Psoas muscle (tissue), 8 donors: ENCODE measurements around the gene GRAP2. TPM values are rescaled to one million over a fixed set of nuclear protein-coding genes. Genes with fewer than 3 reads are reported as not detected.

Source experiments
- ATAC-seq, 4 donors: fragments of 200-7000 bp; cut with Tn5 transposase; one replicate each; pipeline ENCODE4 v1.9.1; 2020; ENCODE audit warnings: moderate library complexity in 3 of 4, mild to moderate bottlenecking in 2 of 4
- DNase-seq, 2 donors: peaks; one replicate each; pipeline ENCODE4 v3.0.0-alpha.2; 2020
- H3K27ac ChIP-seq: fragments of 200-600 bp; one replicate; pipeline ENCODE4 v1.8.0; 2022
- H3K27me3 ChIP-seq, 3 donors: fragments of 200-600 bp in 1 of 3; one replicate each; pipeline versions ENCODE4 v1.6.1 to v1.8.0; 2013 to 2022; ENCODE audit warnings: low read length in 2 of 3, mild to moderate bottlenecking in 2 of 3, moderate library complexity in 1 of 3; ENCODE audit not compliant: insufficient read depth in 3 of 3
- H3K36me3 ChIP-seq, 2 donors: fragments of 200-600 bp in 1 of 2; one replicate each; pipeline versions ENCODE4 v1.6.1 to v1.8.0; 2013 to 2022; ENCODE audit warnings: low read depth in 1 of 2, mild to moderate bottlenecking in 1 of 2, moderate library complexity in 1 of 2; ENCODE audit not compliant: insufficient read depth in 1 of 2
- H3K4me1 ChIP-seq: fragments of 200-600 bp; one replicate; pipeline ENCODE4 v1.8.0; 2022
- H3K4me3 ChIP-seq: fragments of 200-600 bp; one replicate; pipeline ENCODE4 v1.8.0; 2022; ENCODE audit warnings: mild to moderate bottlenecking
- H3K9me3 ChIP-seq: fragments of 200-600 bp; one replicate; pipeline ENCODE4 v1.8.0; 2022
- WGBS, 3 donors: extraction: QIAGEN DNeasy Blood & Tissue Kit; methylation state at CpG; one replicate each; pipeline versions ENCODE4 v1.1.6 to v1.1.7; 2013; 5-methylcytosine and 5-hydroxymethylcytosine counted together
- intact Hi-C, 2 donors: fragments of 100-400 bp; cut with DNase I; formaldehyde crosslinking; loops; one replicate each; pipeline versions ENCODE4 v1.11.0 to v1.14.2; 2022
- polyA plus RNA-seq, 3 donors: library from polyadenylated mRNA; stranded (reverse); fragments of 200-250 nt; gene quantifications; one replicate each; pipeline ENCODE4 v1.2.3, GENCODE V29; 2013
- total RNA-seq, 4 donors: library from RNA; stranded (reverse); fragmentation: NEBNext Ultra II Directional in 2 of 4; extraction: Animal tissue kit (Norgen Biotek cat#: 25700) in 2 of 4; gene quantifications; one replicate each; pipeline versions ENCODE4 v1.2.1 to v1.2.4, GENCODE V29; 2021 to 2023
- TF ChIP-seq, protein P1 (sequence below): fragments of 200-600 bp; IDR thresholded peaks from one replicate; pipeline ENCODE4 v1.8.0; 2022; ENCODE audit warnings: antibody characterized with exemption
- donor health status: healthy with polysubstance abuse.
- donor health status: DM: no; HTN: no; CAD: no; lungs with moderate emphysema.
- donor health status: Bipolar disorder and iron deficiency.
- donor health status: healthy.
- donor health status: DM: yes; HTN: yes; CAD: no.
- donor health status: DM: no; HTN: no; CAD: no.
- donor health status: DM: no; HTN: no; CAD: no.
- donor health status: DM: yes; HTN: yes; CAD: no.

GRAP2 gene
- total and polyA plus RNA-seq, 7 donors: 0.18 to 0.88 (median 0.33) TPM

DNA sequence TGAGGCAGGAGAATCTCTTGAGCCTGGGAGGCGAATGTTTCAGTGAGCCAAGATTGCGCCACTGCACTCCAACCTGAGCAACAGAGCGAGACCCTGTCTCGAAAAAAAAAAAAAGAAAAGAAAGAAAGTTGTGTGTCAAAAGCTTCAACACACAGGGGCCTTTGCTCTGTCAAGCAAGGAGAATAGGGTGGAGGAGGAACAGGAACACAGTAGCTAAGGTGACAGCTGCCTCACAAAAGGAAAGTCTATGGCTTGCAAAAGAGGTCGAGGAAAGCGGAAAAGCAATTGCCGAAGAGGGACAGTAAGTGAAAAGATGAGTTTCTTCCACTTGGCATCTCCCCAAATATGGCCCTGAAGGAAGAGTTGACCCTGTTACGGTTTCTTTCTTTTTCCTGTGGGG is 32.9 kb downstream of the GRAP2 start:
- H3K4me1 ChIP-seq: no peaks in the 10 kb centered on the region
- no peaks in the 10 kb centered on the region for H3K36me3 ChIP-seq
- intact Hi-C loops: no loop called here
- WGBS, 3 donors: 85 to 86% (median 85%) methylated on average over 8 of the region's 8 CpGs
- TF ChIP-seq, protein P1, sequence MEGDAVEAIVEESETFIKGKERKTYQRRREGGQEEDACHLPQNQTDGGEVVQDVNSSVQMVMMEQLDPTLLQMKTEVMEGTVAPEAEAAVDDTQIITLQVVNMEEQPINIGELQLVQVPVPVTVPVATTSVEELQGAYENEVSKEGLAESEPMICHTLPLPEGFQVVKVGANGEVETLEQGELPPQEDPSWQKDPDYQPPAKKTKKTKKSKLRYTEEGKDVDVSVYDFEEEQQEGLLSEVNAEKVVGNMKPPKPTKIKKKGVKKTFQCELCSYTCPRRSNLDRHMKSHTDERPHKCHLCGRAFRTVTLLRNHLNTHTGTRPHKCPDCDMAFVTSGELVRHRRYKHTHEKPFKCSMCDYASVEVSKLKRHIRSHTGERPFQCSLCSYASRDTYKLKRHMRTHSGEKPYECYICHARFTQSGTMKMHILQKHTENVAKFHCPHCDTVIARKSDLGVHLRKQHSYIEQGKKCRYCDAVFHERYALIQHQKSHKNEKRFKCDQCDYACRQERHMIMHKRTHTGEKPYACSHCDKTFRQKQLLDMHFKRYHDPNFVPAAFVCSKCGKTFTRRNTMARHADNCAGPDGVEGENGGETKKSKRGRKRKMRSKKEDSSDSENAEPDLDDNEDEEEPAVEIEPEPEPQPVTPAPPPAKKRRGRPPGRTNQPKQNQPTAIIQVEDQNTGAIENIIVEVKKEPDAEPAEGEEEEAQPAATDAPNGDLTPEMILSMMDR: no peak
- peaks cover 3 to 52% (median 4%) of the 10 kb centered on the region in 3 donors for H3K27me3 ChIP-seq
- ATAC-seq: no peak
- no peak overlapping the region for H3K4me3 ChIP-seq
- no peak for DNase-seq
- H3K9me3 ChIP-seq: no peaks in the 10 kb centered on the region
- H3K27ac ChIP-seq: no peak overlapping the region

DNA sequence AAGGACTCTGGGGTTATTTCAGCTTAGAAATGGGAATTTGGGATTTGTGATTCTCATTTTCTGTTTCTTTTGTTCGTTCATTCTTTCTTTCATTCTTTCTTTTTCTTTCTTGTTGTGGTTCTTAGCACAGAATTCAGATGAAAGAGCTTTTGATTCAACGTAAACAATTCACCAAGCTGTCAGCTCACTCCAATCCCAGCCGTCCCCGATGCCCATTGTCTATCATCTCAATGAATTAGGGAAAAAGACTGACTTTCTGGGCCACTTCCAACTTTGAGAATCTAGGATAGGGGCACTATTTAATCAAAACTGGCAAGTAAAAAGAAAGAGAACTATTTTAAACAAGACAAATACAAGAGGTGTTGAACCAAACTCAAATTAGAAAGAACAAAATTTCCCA is 34.2 kb downstream of the GRAP2 start:
- TF ChIP-seq, protein P1: no peak
- H3K27me3 ChIP-seq: peaks cover 2 to 52% (median 3%) of the 10 kb centered on the region in 3 donors
- H3K9me3 ChIP-seq: no peaks in the 10 kb centered on the region
- intact Hi-C loops: no loop called here
- H3K4me3 ChIP-seq: no peak overlapping the region
- no peaks in the 10 kb centered on the region for H3K36me3 ChIP-seq
- no peak for ATAC-seq
- H3K4me1 ChIP-seq: no peaks in the 10 kb centered on the region
- WGBS, 3 donors: 75 to 82% (median 78%) methylated on average over 4 of the region's 4 CpGs
- DNase-seq: no peak
- H3K27ac ChIP-seq: no peak overlapping the region

DNA sequence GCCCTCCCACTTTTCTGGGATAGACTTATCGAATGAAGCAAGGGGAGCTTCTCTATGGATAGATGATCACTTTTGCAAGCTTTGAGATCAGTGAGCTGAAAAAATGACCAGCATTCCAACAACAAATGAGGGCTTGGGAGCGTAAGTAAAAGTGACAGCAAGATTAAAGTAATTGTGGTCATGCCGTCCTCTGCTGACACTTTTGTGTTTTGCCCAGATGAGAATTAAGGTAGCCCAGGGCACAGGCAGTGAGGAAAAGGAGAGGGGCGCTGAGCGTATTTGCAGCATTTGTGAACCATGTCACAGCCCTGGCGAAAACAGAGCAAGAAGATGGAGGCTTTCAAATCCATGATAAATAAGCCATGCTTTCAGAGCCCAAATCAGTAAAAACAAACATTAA is 34.7 kb downstream of the GRAP2 start:
- intact Hi-C loops: no loop called here
- DNase-seq: no peak
- Histone ChIP-seq H3K27ac (no peak overlapping the region), H3K9me3 (no peaks in the 10 kb centered on the region), H3K4me3 (no peak overlapping the region), H3K27me3 (peaks cover 2 to 48% (median 3%) of the 10 kb centered on the region in 3 donors), H3K36me3 (no peaks in the 10 kb centered on the region), H3K4me1 (no peaks in the 10 kb centered on the region)
- 51 to 55% (median 55%) methylated on average over 6 of the region's 6 CpGs for WGBS, 3 donors
- TF ChIP-seq, protein P1: no peak
- ATAC-seq: no peak

DNA sequence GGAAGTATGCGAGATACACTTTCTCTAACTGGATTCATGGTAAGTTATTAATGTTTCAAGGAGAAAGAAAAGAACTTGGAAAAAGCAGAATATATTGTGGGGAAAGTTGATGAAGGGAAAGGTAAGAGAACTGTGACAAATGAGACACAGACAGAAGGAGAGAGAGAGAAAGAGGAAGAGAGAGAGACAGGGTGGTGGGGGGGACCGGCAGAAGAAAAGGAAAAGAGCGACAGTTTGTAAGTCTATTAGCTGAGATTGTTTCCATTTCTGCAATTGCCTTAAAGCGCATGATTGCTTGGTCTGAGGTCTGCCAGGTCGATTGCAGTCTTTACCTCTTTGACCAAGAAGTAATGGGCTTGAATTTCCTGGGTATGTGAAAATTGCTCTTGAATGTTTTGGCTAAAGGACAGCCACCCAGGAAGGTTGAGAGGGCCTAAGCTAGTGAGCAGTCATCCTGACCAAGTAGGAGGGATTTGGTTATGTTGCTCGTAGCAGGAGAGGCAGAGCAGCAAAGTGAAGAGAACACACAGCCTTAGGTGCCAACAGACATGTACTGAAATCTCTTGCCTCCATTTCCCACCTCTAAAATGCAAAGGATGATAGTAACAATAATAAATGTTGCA is 35.8 kb downstream of the GRAP2 start:
- 66 to 71% (median 67%) methylated on average over 6 of the region's 6 CpGs for WGBS, 3 donors
- intact Hi-C loops: no loop called here
- H3K27me3 ChIP-seq: peaks cover 0 to 41% (median 2%) of the 10 kb centered on the region in 3 donors
- DNase-seq: no peak
- H3K4me3 ChIP-seq: no peak overlapping the region
- H3K9me3 ChIP-seq: no peaks in the 10 kb centered on the region
- H3K4me1 ChIP-seq: no peaks in the 10 kb centered on the region
- H3K27ac ChIP-seq: no peak overlapping the region
- H3K36me3 ChIP-seq: no peaks in the 10 kb centered on the region
- TF ChIP-seq, protein P1: no peak
- ATAC-seq: no peak

DNA sequence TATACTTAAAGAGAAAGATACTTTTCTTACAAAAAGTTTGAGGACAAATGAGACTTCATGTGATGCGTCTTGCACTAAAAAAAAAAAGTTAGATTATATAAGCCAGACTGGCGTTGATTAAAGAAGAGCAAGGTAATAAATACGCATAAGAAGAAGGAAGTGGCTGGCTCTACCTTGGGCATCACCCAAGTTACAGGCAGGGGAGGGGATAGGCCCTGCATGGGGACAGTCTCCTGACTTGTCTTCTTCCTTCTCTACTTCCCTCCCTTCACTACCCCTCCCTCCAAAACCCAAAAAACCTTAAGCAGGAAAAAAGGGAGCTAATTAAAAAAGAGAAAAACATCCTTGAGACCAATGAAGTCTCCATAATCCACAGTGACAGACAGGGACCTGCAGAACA is 37.0 kb downstream of the GRAP2 start:
- Histone ChIP-seq H3K9me3 (no peaks in the 10 kb centered on the region), H3K27me3 (peaks cover 0 to 36% (median 2%) of the 10 kb centered on the region in 3 donors), H3K36me3 (no peaks in the 10 kb centered on the region), H3K4me1 (no peaks in the 10 kb centered on the region), H3K27ac (no peak overlapping the region), H3K4me3 (no peak overlapping the region)
- no peak for DNase-seq
- WGBS, 3 donors: 90 to 92% (median 91%) methylated on average over 3 of the region's 3 CpGs
- intact Hi-C loops: no loop called here
- TF ChIP-seq, protein P1: no peak
- no peak for ATAC-seq
